Measurements from ENCODE around the gene NOX4. TPM values are rescaled to one million over a fixed set of nuclear protein-coding genes. Genes with fewer than 3 reads are reported as not detected.
"Not testable (repeated sequence)": the region's sequence is repeated elsewhere in the genome, so short reads cannot be mapped to it uniquely, and the experiment has no call there.

Gene NOX4
- total RNA-seq, 1 donor from 2014 or later = 3.3 TPM

GRCh38 chr11:89436071-89436470 lies 55.1 kb downstream of the NOX4 start:
- Histone ChIP-seq H3F3A (ENCODE audit: low read depth) (peaks cover 4% of the 10 kb centered on the region), H3K79me2 (ENCODE audit: low read depth) (no peaks in the 10 kb centered on the region), H3K9ac (no peak overlapping the region), H3K27me3 (no peaks in the 10 kb centered on the region), H3K4me3 (no peak overlapping the region), H3K9me3 (ENCODE audit: low read depth) (no peaks in the 10 kb centered on the region), H3K4me2 (no peak overlapping the region), H3K27ac (no peak overlapping the region), H3K36me3 (no peaks in the 10 kb centered on the region), H2AFZ (replicated peaks) (no peak overlapping the region), H4K20me1 (ENCODE audit: low read depth) (no peaks in the 10 kb centered on the region), H3K4me1 (peaks cover 9% of the 10 kb centered on the region)
- H3K4me1 Mint-ChIP-seq = peaks cover 5% of the 10 kb centered on the region
- H3K36me3 Mint-ChIP-seq = peaks cover 2% of the 10 kb centered on the region
- no peaks in the 10 kb centered on the region for H3K9me3 Mint-ChIP-seq
- H3K27me3 Mint-ChIP-seq (ENCODE audit: insufficient read depth, low read depth) = peaks cover 2% of the 10 kb centered on the region
- TF ChIP-seq CTCF (IDR thresholded peaks at IDR 0.05) = no peak
- no peak for TF ChIP-seq EZH2 (IDR thresholded peaks at IDR 0.05)
- TF ChIP-seq EZH2phosphoT487 (IDR thresholded peaks at IDR 0.05) = no peak
- no peak overlapping the region for H3K4me3 Mint-ChIP-seq
- peak; percentile 35 for DNase-seq (ENCODE audit: low spot score)
- no peak overlapping the region for H3K27ac Mint-ChIP-seq

GRCh38 chr11:89433278-89433677 lies 57.9 kb downstream of the NOX4 start:
- Histone ChIP-seq H3K79me2 (ENCODE audit: low read depth) (no peaks in the 10 kb centered on the region), H3F3A (ENCODE audit: low read depth) (peaks cover 4% of the 10 kb centered on the region), H3K4me2 (no peak overlapping the region), H3K9ac (no peak overlapping the region), H3K36me3 (no peaks in the 10 kb centered on the region), H3K4me3 (no peak overlapping the region), H3K4me1 (peaks cover 9% of the 10 kb centered on the region), H3K9me3 (ENCODE audit: low read depth) (no peaks in the 10 kb centered on the region), H4K20me1 (ENCODE audit: low read depth) (no peaks in the 10 kb centered on the region), H3K27ac (no peak overlapping the region), H2AFZ (replicated peaks) (no peak overlapping the region), H3K27me3 (no peaks in the 10 kb centered on the region)
- H3K36me3 Mint-ChIP-seq = peaks cover 3% of the 10 kb centered on the region
- peaks cover 5% of the 10 kb centered on the region for H3K4me1 Mint-ChIP-seq
- DNase-seq (ENCODE audit: low spot score) = no peak
- peaks cover 2% of the 10 kb centered on the region for H3K27me3 Mint-ChIP-seq (ENCODE audit: insufficient read depth, low read depth)
- peaks cover 4% of the 10 kb centered on the region for H3K9me3 Mint-ChIP-seq
- H3K4me3 Mint-ChIP-seq = no peak overlapping the region
- no peak overlapping the region for H3K27ac Mint-ChIP-seq
- TF ChIP-seq EZH2 (IDR thresholded peaks at IDR 0.05) (no peak), EZH2phosphoT487 (IDR thresholded peaks at IDR 0.05) (no peak), CTCF (IDR thresholded peaks at IDR 0.05) (no peak)

- H3K27me3 Mint-ChIP-seq (ENCODE audit: insufficient read depth, low read depth); DNase-seq (ENCODE audit: low spot score); H3K36me3 Mint-ChIP-seq; H3K79me2 ChIP-seq (ENCODE audit: low read depth); H3K27ac Mint-ChIP-seq; H3K9me3 Mint-ChIP-seq; H3K9me3 ChIP-seq (ENCODE audit: low read depth); H3K36me3 ChIP-seq; H3K27ac ChIP-seq; H3K4me3 ChIP-seq; H3K4me3 Mint-ChIP-seq; H4K20me1 ChIP-seq (ENCODE audit: low read depth); H3K9ac ChIP-seq; H3K4me1 ChIP-seq; H3F3A ChIP-seq (ENCODE audit: low read depth); H2AFZ ChIP-seq (replicated peaks); H3K27me3 ChIP-seq; H3K4me1 Mint-ChIP-seq; H3K4me2 ChIP-seq: not testable (repeated sequence)
Measured at GRCh38 chr11:89432182-89432581, 59.0 kb downstream of the NOX4 start.

- not testable (repeated sequence) for H3K36me3 ChIP-seq; H3K4me3 ChIP-seq; H3K4me2 ChIP-seq; H3K9me3 ChIP-seq (ENCODE audit: low read depth); H3K79me2 ChIP-seq (ENCODE audit: low read depth); H3K27me3 ChIP-seq; H2AFZ ChIP-seq (replicated peaks); H3K27ac ChIP-seq; H3K4me3 Mint-ChIP-seq; H3K4me1 ChIP-seq; DNase-seq (ENCODE audit: low spot score); H3K9ac ChIP-seq; H4K20me1 ChIP-seq (ENCODE audit: low read depth); H3K27ac Mint-ChIP-seq; H3K27me3 Mint-ChIP-seq (ENCODE audit: insufficient read depth, low read depth); H3K4me1 Mint-ChIP-seq; H3F3A ChIP-seq (ENCODE audit: low read depth)
- Mint-ChIP-seq H3K9me3 (peaks cover 13% of the 10 kb centered on the region), H3K36me3 (peaks cover 17% of the 10 kb centered on the region)
Measured at GRCh38 chr11:89426501-89426900, 64.7 kb downstream of the NOX4 start.

All from neural progenitor cell (in vitro differentiated cells).